NK-92 (cell line): Measurements from ENCODE around the gene EYS.

ENCODE experiments used
- DNase-seq: peaks from one replicate; lab custom pipeline; 2025; ENCODE audit not compliant: unreplicated experiment; lab: John Stamatoyannopoulos, UW

Gene EYS

DNA sequence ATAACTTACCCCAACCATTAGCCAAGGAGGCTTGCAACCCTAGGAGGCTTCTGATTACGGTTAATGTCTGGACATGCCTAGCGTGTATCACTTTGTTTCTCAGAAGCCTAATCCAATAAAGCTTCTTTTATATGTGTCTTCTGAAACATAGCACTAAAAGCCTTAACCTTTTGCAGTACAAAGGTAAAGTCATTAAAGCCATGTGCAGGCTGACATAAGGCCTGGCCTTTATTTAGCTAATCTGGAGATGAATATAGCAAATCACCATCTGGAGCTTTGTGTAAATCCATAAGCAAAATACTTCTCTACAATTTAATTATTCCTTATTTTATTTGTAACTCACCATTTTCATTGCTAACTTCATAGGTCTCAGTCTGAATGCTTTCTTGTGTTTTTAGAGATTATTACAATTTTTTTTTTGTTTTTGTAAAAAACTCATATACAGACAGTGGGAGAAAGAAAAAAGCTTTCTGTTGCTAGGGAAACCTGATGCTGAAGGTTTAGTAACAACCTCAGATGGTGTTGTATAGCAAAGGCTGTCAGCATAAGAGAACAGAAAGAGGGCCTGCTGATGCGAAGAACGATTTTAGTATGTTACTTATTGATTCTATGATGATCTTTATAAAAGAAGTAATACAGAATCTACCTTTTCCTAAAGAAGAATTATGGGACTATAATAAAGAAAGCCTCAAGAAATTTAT lies at the start of gene EYS:
EYS (minus strand) TSS at position 101 of the 701 bp plus-strand sequence. CDS start 211,816 bp downstream, outside the sequence.
- DNase-seq: no peak

DNA sequence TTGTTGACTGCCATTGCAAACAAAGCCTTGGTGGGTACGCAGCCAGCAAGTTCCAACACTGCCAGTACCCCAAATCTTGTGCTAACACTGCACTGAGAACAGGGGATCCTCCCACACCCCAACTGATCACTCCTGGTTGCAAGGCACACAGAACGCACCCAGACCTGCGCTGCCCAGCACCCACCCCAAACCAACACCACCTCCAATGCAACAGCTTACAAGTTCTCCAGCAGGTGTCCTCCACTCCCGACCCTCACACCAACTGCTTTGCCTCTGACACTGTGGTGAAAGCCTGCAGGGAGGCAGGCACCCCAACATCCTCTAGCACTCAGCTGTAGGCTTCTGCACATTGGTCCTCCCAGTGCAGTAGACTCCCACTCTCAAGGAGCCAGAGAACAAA lies 39.3 kb upstream of the EYS start:
- no peak for DNase-seq

DNA sequence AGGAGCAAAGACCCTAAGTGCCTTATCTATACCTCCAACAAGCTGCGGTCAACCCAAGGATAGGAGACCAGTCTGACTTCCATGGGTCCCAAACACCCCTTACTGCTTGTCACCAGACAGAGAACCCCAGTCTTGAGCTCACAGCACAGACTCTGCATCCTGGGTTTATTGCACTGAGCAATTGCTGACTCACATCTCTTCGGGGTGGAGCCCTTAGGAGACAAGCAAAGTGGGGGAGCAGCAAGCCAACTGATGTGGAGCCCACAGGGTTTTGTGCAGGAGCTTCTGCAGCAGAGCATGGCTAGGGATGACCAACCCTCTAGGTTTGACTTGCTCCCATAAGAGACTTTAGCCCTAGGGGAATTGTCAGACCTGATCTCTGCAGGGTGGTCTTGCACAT lies 38.6 kb upstream of the EYS start:
- no peak for DNase-seq

DNA sequence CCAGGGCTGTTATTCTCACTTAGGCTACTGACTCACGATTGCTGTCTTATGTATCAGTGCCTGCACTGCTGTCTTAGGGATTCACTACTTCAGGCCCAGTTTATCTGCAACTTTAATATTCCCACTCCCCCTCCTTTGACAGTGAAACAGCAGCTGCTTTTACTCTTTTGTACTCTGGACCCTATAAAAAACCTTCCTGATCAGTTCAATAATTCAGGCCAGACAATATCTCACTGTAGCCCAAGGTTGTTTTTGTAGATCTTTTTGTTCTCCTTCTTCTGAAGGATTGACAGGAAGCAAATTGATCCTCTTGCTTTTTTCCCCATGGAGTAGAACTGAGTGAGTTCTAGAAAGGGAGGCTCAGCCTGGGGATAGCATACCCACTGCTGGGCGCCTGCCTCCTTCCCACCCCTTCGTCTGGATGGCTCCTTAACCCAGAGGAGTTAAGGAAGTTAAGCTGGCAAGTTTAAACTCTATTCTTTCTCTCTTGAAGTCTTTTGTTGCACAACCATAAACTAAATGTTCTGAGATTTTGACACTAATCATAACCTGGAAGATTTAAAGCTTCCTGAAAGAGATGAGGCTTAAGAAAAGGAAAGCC lies 22.0 kb upstream of the EYS start:
- DNase-seq: no peak

DNA sequence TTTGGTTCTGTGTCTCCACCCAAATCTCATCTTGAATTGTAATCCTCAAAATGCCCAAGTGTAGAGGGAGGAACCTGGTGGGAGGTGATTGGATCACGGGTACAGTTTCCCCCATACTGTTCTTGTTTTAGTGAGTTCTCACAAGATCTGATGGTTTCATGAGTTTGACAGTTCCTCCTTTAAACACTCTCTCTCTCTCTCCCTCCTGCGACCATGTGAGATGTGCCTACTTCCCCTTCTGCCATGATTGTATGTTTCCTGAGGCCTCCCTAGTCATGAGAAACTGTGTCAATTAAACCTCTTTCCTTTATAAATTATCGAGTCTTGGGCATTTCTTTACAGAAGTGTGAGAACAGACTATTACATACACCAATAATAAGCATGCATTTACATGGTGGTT lies 12.1 kb upstream of the EYS start:
- no peak for DNase-seq

DNA sequence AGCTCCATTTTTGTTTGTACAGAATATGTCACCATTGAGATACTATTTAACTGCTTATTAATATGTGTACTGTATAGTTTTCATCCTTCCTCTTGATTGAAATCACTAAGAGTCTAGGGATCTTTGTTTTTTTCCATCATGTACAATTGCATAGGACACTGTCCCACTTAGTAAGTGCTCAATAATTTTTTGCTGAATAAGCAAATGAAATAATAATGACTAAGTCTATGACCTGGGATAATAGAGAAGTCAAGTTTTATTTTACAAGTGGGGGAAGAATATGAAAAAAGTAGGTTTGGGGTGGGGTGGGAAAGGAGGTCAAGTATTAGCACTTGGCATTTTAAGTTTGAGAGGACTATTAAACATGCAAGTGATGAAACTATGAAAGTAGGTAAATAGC lies 4.5 kb upstream of the EYS start:
- no peak for DNase-seq

DNA sequence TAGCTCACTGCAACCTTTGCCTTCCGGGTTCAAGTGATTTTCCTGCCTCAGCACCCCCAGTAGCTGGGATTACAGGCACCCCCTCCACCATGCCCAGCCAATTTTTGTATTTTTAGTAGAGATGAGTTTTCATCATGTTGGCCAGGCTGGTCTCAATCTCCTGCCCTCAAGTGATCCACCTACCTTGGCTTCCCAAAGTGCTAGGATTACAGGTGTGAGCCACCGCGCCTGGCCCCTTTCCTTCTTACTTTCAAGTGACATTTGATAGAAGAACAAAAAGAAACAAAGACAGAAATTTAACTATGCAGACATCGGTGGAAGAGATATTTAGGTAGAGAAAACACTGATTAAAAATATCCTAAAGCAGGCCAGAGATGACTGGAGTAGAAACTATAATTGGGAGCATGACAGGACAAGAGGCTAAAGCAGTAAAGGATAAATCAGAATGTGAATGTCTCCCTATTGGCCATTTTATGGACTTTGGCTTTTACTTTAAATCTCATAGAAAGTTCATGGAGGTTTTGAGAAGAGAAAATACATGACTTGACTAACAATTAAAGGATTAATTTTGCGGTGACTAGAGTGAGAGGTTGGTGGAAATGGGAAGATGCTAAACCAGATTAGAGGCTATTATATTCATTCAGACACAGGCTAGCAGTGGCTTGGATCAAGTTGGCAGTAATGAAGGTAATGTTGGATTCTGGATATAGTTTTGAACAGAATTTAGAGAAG lies 2.2 kb upstream of the EYS start:
- no peak for DNase-seq

DNA sequence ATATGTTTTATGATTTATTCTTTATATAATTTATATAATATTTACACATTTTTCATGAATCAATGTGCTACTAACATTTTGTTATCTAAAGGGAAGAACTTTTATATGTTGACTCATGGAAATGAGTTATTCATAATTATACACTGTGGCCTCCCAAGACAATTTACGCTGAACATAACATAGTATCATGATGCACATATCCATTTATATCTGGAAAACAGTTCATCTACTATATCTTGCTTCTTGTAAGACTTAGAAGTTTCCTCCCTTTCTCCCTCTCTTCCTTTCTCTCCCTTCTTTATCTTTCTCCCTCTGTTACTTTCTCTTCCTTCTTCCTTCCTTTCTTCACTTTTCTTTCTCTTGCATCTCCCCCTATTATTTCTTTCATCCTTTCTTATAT lies 1.1 kb upstream of the EYS start:
- DNase-seq: no peak

DNA sequence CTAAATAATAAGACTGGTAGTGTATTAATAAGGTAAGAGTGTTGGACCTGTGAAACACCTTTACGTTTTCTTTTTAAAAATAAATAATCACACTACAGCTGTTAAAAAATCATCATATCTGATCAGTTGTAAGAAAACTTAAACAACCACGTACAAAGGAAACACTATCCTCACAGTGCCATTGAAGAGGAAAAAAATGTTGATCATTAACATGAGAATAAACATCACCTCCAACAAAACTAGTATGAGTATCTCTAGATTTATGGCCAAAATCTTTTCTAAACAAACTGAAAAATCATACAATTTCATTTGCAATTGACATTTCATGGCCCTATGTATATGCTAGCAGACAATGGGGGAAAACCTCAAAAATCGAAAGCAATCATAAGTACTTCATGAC lies 590 bp downstream of the EYS start:
- no peak for DNase-seq

DNA sequence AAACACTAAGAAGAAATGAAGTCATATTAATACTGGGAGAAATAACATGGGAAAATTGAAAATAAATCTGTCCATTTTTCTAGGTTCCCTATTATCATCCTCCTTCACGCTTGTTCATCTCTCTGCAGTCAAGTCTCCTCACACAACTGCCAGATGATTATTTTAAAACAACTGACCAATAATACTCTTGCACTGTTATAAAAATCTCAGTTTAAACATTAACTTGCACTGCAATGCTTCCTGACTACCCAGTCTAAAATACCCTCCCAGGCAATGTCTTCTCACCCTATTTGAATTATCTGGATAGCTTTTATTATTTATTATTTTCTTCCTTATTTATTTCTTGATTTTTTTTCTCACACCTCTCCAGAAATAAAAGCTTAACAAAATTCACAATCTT lies 5.7 kb downstream of the EYS start:
- no peak for DNase-seq

DNA sequence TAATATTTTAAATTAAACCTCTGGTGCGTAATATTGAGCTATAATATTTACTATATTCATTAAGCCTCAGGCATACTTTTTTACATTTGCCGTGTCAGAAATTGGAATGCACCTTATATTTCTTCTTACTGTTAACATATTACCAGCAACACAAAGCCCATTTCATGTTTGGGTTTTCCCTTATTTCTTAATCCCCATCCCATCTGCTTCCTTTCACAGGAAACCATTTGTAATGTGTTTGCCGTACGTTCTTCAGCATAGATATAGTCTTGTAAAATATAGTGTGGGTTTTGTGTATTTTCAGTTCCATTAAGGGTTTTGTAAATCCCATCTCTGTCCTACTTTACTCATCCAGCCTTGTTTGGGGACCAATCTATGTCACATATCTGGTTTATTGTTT lies 6.5 kb downstream of the EYS start:
- DNase-seq: no peak

DNA sequence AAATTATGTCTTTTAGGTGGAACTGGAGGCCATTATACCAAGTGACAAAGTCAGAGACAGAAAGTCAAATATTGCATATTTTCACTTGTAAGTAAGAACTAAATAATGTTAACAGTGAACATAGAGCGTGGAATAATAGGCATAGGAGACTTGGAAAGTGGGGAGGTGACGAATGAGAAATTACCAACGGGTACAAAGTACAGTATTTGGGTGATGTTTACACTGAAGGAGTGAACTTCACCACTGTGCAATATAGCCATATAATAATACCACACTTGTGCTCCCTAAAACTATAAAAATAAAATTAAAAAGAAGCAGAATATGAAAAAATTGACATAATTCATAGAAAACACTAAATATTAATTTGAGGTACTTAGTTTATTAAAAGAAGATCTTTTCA lies 14.9 kb downstream of the EYS start:
- DNase-seq: no peak

DNA sequence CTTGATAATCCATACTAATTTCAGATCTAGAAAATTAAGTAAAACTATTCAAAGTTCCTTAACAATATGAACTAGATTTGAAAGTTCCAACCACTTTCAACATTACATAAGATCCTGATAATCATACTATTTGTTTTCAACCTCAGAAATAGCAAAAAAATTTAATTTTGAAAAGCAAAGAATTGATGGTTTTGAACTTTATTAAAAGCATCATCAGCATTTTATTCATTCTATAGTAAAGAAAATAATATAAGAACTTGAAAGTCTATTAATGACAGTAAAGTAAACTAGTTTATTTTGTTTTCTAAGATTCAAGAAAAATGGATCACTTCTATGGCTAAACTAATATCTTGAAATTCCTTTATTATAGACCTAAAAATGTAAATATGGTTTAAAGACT lies 26.8 kb downstream of the EYS start:
- no peak for DNase-seq

DNA sequence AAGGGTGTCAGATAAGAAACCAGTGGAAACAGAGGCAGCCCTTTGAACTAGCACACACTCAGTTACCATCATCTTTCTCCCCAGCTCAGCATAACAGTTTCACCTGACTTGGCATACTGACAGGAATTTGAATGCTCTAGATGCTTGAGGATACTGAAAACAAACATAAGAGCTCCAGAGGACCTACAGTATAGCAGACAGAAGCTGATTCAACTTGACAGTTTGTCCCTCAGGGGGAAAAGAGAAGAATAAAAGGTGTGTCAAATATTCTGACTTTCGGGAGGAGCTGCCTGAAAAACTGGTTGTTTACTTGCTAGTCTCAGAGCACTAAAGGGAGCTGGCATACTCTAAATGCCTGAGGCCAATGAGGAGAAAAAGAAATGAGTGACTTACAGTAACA lies 35.1 kb downstream of the EYS start:
- DNase-seq: no peak

DNA sequence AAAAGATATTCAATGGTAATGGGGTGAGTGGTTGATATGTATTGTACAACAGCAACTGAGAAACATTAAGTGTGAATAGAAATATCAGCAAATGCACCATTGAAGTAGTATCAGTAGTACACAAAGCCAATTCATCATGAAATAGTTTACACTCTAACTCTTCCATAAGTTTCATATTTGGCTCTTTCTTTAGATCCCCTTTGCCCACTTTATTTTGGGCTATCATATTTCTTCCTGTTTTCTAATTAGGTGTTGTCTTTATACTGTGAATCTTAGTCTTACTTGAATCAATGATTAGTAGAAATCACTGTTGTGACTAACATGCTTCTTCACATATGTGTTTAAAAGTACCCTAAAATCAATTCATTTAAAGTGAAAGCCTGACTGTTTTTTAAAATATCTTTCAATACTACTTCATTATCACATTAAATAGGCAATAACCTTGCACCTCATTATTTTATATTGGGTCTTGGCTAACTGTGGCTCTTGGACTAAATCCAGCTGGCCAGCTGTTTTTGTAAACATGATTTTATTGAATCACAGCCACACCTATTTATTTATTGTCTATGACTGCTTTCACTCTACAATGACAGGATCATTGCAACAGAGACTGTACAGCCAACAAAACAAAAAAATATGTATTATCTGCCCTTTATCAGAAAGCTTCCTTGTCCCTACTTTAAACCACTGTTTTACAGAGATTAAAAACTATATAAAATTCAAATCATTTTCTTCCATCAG lies 38.9 kb downstream of the EYS start:
- DNase-seq: no peak

DNA sequence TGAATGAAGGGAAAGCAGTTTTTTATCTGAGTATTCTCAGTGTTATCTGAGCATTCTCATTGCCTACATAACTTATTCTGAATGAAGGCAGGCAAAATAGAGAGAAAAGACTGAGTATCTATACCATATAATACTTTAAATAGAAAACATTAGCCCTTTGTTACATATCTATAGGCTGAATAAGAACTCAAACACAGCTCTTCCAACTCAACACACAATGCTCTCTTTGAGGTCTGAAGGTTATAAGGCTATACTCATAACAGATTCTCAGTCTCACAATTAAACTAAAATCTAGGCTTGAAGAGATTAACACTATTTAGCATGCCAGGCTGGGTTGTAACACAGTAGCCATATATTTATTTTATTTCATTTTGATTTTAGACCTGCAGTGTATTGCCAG lies 56.9 kb downstream of the EYS start:
- no peak for DNase-seq

DNA sequence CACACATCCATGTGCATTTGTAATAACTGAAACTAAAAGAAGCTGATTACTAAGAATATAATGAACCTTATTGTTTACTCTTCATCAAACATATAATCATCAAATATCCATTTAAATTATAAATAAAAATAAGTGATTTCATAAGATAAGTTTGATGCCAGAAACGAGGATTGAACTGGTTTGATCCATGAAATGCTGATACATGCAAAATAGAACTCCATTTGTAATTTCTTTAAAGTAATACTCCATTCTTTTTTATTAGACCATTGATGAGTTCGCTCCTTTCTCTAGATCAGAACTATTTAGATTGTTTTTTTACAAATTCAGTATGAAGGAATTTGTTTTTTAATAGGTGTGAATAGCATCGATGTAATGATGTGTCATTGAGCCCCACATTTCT lies 57.6 kb downstream of the EYS start:
- DNase-seq: no peak

DNA sequence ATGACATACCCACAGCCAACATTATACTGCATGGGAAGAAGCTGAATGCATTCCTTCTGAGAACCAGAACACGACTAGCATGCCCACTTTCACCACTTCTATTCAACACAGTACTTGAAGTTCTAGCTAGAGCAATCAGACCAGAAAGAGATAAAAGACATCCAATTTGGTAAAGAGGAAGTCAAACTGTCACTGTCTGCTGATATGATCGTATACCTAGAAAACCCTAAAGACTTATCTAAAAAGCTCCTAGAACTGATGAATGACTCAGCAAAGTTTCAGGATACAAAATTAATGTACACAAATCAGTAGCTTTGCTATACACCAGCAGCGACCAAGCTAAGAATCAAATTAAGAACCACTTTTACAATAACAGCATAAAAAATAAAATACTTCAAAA lies 60.5 kb downstream of the EYS start:
- no peak for DNase-seq

DNA sequence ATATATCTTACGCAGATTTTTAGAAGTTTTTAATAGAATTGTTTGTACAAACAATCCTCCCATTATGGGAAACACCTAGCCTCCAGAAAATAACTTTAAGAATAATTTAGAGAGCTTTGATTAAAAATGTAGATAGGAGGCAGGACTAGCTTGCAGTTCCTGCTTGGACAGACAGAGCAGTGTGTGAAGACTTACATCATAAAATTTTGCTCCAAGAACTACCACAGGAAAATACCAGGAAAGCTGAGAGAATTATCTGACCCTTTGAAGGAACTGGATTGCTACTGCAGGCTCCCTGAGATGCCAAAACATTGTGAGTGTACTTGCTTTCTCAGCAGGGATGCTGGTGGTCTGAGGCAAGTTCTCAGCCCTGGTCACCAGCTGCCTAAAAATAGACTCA lies 64.2 kb downstream of the EYS start:
- DNase-seq: no peak

DNA sequence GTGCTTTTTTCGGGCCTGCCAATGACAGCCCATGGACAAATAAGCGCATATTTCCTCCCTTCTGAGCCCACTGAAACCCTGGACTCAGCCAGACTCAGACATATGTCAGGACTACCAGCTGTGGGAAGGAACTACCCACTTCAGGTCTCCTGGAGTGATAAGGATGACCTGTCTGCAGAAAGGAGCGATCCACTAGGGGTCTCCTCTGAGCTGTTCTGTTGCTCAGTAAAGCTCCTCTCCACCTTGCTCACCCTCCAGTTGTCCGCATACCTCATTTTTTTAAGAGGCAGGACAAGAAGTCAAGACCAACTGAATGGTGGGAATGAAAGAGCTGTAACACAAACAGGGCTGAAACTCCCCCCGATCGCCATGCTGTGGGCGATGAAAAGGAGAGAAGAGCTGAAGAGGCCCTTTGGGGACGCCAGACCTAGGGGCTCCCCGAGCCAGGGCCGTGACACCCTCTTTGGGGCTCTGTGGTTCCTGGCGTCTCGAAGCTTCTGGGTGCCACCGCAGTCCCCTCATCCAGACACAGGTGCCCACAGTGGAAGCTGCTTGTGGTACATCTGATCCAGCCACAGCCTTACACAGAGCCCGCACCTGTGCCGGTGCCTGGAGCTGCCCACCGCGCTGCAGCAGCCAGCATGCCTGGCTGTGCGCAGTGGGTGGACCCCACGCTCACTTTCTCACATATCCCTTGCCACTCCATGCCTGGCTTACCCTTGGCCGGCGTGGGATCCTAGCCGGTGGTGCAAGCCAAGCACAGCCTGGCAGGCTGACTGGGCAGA lies 68.8 kb downstream of the EYS start:
- DNase-seq: no peak
